ENCODE measurements around the gene LHX1.

LHX1 gene

DNA sequence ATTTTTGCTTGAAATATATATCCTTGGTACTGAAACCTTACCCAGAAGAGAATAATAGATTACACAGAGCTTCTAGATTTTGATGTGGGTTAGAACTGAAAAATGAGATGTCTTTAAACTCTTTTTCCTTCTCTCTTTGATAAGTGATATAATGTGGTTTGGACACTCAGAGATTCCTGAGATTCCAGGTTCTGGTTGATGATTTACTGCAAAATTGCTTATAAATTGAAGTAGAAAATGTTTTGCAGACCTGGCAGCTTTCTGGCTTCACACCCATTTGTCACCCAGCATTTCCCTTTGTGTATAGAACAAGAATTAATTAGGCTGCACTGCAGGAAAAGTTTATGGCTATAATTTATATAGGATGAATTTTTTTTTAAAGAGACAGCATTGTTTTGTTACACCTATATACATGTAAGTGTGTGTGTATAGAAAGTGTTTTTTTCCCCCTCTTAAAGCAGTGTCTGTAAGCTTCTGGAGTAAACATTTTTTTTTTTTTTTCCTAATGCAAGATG is 35.0 kb downstream of the LHX1 start:
- no peak for DNase-seq (ENCODE audit: low read depth in 2 of 2)

- no peak for DNase-seq (ENCODE audit: low read depth in 2 of 2)
These were observed 35.6 kb downstream of the LHX1 start for GRCh38 chr17:36972905-36973304.

DNA sequence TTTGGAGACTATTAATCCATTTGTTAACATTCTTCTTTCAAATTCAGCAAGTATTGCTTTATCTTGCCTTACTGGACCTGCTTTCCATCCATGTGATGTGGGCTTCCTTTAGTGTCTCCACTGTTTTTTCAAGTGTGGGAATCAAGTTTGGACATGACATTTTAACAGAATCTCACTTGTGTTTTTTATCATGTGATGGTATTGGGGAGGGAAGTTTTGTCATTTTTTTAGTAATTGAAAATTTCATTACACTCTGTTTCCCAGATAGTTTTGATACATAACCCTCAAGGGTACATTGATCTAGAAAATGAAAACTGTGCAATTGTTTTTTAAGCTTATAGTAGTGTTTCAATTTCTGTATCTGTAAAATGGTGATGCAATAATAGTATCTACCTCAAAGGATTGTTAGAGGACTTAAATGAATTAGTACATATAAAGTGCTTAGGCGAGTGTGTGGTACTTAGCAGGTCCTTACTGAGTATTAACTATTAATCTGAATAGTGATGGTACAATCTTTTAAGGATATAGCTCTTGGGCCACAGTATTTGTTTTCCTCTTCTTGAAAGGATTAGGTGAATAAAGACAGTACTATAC is 38.7 kb downstream of the LHX1 start:
- no peak for DNase-seq (ENCODE audit: low read depth in 2 of 2)

- no peak for DNase-seq (ENCODE audit: low read depth in 2 of 2)
These were observed 39.8 kb downstream of the LHX1 start for GRCh38 chr17:36977066-36977465.

GRCh38 chr17:36977568-36977967 is 40.3 kb downstream of the LHX1 start:
- DNase-seq (ENCODE audit: low read depth in 2 of 2), result no peak

DNA sequence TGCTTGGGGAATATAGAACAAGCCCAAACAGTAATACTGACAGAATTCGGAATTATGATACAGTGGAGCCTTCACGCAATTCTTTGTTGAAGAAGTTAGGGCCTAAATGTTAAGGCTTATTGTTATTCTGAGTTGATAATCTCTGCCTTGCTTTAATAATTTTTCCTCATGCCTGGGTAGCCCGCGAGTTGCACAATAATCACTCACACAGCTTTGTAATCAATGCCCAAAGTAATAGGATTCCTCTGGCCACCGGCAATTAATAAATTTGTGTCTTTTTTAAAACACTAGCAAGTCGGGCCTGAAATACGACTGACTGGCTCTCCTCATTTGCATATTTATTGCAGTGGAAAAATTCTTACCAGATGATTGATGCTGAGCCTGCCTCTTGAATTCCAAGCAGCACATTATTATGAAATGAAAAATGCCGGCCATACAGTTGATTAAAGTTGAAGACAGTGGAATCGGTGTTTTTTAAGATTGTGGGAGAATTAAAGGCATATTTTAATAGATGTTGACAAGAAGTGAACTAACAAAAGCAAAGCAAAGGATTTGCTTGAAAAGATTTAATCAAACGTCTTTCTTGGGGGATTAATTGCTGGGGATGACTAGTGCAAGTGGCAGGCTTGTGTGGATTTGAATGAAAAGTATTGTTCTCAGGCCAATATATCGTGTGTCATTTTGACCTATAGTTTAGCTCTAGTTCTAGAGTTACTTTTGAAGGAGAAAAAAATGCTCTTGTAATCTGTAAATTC is 41.7 kb downstream of the LHX1 start:
- DNase-seq (ENCODE audit: low read depth in 2 of 2), result no peak

DNA sequence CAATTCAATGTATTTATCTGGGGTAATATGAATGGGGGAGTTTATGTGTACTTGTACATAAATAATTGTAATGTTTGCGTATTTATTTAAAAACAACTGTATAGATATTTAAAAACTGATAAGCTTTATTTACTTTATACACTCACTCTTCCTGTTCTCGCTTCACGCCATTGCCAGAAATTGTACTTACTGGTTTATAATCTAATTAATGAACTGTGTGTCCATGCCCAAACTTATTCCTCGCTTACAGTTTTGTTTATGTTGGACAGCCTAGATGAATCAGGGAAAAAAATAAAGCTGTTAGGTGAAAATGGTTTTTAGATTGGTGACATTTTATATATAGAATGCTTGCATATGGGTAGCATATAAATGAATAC is 42.3 kb downstream of the LHX1 start:
- DNase-seq (ENCODE audit: low read depth in 2 of 2), result no peak

DNA sequence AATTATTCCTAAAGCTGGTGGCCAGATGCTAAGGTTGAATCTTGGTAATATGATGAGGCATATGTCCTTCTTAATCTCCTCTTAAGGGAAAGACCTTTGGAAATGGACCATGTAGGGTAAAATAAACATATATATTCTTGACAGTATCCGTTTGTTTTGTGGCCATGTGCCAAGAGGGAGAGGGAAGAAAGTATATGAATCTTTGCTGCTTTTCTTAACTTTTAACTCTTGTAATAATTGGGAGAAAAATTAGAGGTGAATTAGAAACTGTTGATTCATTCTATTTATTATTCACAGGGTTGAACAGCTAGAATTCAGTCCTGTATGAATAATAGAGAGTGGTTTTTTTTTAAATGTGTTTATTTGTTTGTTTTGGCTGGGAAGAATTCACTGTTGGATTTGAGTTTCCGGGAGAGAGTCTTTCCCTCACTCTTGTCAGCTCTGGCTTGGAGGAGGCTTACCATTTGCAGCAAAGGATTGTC is 43.0 kb downstream of the LHX1 start:
- no peak for DNase-seq (ENCODE audit: low read depth in 2 of 2)

- no peak for DNase-seq (ENCODE audit: low read depth in 2 of 2)
These were observed 46.3 kb downstream of the LHX1 start for GRCh38 chr17:36983618-36984017.

DNA sequence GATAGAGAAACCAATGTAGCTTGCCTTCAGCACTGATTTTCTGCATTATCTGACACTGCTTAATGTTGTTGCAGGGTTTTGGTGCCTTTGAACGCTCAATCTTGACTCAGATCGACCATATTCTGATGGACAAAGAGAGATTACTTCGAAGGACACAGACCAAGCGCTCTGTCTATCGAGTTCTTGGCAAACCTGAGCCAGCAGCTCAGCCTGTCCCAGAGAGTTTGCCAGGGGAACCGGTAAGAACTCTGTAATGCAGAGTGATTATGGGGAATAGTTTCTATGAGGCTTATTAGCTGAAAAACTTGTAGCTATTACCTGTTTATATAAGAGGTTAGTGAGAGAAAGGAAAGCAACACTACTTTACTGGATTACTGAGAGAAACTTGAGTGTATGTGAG is 51.9 kb downstream of the LHX1 start:
- DNase-seq (ENCODE audit: low read depth in 2 of 2), result no peak

DNA sequence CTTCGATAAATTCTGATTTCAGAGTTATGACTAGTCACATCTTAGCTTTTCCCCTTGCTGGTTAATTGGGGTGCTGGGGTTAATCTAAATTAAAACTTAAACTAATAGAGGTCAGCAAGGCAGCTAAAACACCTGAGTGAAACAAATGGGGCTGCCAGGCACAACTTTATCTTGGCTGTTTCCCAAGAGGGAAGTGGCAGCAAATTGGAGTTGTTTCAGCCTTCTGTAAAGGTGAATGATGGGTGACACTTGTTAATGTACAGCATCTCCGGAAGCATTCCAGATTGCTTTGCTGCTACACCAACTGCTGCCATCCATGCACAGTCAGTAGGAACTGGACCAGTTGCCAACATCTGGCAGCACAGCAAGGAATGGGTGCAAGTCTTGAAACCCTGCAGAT is 55.4 kb downstream of the LHX1 start:
- DNase-seq (ENCODE audit: low read depth in 2 of 2), result no peak

GRCh38 chr17:36993227-36993626 is 56.0 kb downstream of the LHX1 start:
- DNase-seq (ENCODE audit: low read depth in 2 of 2), result no peak
